Left lobe of liver (tissue), 2 donors: ENCODE results near the gene DNAJB7. TPM values are rescaled to one million over a fixed set of nuclear protein-coding genes. Genes with fewer than 3 reads are reported as not detected.
"Not testable (repeated sequence)": the region's sequence is repeated elsewhere in the genome, so short reads cannot be mapped to it uniquely, and the experiment has no call there.

Experiments used
- ATAC-seq: fragments of 200-7000 bp; cut with Tn5 transposase; one replicate; pipeline ENCODE4 v1.9.1; 2020; ENCODE audit warnings: mild to moderate bottlenecking, moderate library complexity
- DNase-seq: peaks from one replicate; pipeline ENCODE4 v3.0.0-alpha.2; 2020; ENCODE audit warnings: low spot score
- total RNA-seq: library from RNA; stranded (reverse); gene quantifications from one replicate; pipeline ENCODE4 v1.2.1, GENCODE V29; 2021
- donor health status: DM: no; HTN: no; CAD: no; lungs with moderate emphysema.
- donor health status: DM: no; HTN: yes; CAD: no.

The DNAJB7 gene
- total RNA-seq, 1 donor from 2014 or later: not detected

- peak; percentile 78 for ATAC-seq
- peak; percentile 64 for DNase-seq
Observed at GRCh38 chr22:40845816-40846215, 16.1 kb downstream of the DNAJB7 start.

DNA sequence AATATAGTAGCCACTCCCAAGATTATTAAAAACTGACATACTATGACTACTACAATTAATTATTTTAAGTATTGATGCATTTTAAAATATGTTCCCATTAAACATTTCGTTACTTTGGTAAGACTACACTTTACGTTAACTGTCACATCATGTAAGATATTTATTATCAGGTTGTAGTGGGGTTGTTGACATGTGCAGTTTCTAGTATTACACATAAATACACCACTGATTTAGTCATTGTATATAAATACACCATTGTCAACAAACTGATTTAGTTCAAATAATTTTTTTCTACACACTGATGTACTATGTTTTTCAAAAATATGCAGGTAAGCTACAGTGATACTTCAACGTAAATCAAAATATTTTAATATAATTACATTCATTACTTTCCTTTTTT lies 17.0 kb downstream of the DNAJB7 start:
- no peak for DNase-seq
- no peak for ATAC-seq

- peak; percentile 31 for ATAC-seq
- no peak for DNase-seq
Observed at GRCh38 chr22:40838486-40838885, 23.4 kb downstream of the DNAJB7 start.

GRCh38 chr22:40834619-40835018 lies 27.3 kb downstream of the DNAJB7 start:
- ATAC-seq: no peak
- no peak for DNase-seq

GRCh38 chr22:40829131-40829530 lies 32.8 kb downstream of the DNAJB7 start:
- ATAC-seq (no peak), DNase-seq (no peak)

DNA sequence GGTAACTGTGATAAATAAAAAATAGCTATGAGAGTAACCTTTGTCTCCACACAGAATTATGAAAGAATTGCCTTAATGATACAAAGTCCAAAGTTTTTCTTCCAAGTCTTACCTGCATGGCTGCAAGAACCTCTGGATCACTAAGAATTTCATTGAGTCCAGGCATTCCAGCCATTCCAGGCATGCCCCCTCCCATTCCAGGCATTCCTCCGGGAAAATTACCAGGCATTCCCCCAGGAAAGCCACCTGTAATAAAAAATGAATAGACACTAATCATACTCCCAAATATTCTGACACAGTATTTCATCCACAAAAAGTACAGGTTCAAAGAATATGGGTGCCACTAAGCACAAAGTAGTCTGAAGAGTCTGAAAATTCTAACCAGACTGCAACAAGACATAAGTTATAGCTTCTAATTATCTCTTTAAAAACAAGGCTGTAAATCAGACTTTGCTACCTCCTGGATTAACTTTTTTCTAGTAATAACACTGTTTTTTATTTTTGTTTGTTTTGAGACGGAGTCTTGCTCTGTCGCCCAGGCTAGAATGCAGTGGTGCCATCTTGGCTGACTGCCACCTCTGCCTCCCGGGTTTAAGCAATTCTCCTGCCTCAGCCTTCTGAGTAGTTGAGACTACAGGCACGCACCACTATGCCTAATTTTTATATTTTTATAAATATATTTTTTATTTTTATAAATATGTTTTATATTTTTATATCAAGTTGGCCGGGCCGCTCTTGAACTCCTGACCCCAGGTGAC lies 34.8 kb downstream of the DNAJB7 start:
- DNase-seq (peak; percentile 81), ATAC-seq (peak; percentile 81)

GRCh38 chr22:40826292-40826691 lies 35.6 kb downstream of the DNAJB7 start:
- peak; percentile 12 for ATAC-seq
- not testable (repeated sequence) for DNase-seq

GRCh38 chr22:40823426-40823825 lies 38.5 kb downstream of the DNAJB7 start:
- ATAC-seq (no peak), DNase-seq (no peak)

GRCh38 chr22:40819599-40820140 lies 42.2 kb downstream of the DNAJB7 start:
- ATAC-seq (peak; percentile 20), DNase-seq (no peak)

DNA sequence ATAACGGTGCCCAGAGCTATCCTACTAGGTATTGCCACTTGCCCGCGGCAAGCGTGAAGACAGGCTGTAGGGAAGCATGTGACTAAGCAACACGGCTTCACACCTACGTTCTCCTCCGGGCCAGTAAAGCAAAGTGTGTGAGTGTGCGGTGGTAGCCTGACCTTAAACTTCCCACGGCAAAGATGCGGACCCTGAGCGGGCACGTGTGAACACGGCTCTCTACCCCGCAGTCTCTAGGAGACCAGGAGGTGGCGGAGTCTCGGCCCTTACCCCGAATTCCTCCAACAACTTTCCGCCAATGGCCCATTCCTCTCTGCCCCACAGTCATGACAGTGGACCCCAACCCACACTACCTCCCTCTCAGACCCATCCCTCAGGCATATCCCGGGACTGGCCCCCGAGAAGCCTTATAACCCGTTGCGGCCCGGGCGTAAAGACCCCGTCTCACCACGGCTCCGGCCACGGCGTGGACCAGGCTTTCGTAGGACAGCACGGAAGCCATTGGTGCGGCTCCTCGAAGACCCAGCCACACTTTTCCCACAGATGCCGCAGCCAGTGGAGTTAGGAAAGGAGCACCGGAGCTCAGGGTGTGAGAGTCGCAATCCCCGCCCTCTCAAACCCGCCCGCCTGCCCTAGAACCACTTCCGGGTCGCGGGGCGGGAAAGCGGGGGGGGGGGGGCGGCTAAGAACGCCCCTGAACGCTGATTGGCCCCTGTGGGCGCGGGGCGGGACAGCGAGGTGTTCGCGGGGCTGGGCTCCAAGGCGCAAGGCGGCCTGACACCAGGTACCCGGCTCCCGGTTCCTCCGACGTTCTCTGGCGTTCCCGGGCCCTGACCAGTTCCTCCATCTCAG lies 42.9 kb downstream of the DNAJB7 start, which contains the start of gene SLC25A17:
TSS of gene SLC25A17 (minus strand) at position 600 of the 852 bp plus-strand sequence. CDS start at position 502, 98 bp downstream.
- DNase-seq (peak; percentile 92), ATAC-seq (peak; percentile 91)

GRCh38 chr22:40818192-40818746 lies 43.6 kb downstream of the DNAJB7 start:
- ATAC-seq (no peak), DNase-seq (no peak)

- DNase-seq: no peak
Observed at GRCh38 chr22:40817737-40818136, 44.2 kb downstream of the DNAJB7 start.

GRCh38 chr22:40813912-40814315 lies 48.0 kb downstream of the DNAJB7 start:
- ATAC-seq (no peak), DNase-seq (no peak)

More at GRCh38 chr22:40817737-40818136, 44.2 kb downstream of the DNAJB7 start:
- no peak for ATAC-seq

Other genes starting within 250 kb of the DNAJB7 start
- gene MRTFA, start 225.4 kb downstream of the DNAJB7 start, total RNA-seq: 12.8 TPM
- 2.3 TPM for gene MCHR1, start 182.6 kb downstream of the DNAJB7 start, total RNA-seq
- gene SLC25A17, start 42.8 kb downstream of the DNAJB7 start, total RNA-seq: 13.6 TPM
- gene ST13, start 5.5 kb downstream of the DNAJB7 start, total RNA-seq: 128 TPM
- gene XPNPEP3, start 5.0 kb downstream of the DNAJB7 start, total RNA-seq: 22.0 TPM
- gene RBX1, start 89.3 kb upstream of the DNAJB7 start, total RNA-seq: 15.1 TPM
- 24.4 TPM for gene EP300, start 230.5 kb upstream of the DNAJB7 start, total RNA-seq